SK-N-SH (cell line): ENCODE results near the gene SPDYC. TPM values are rescaled to one million over a fixed set of nuclear protein-coding genes. Genes with fewer than 3 reads are reported as not detected.

Source experiments
- CTCF ChIA-PET: fragments of 300-600, 350-600 bp; formaldehyde crosslinking; extraction: SDS; loops from one replicate; lab custom pipeline; 2021; lab: Yijun Ruan, JAX
- POLR2A ChIA-PET: fragments of 350-600 bp; sonication (Branson Sonifier 250); formaldehyde crosslinking; extraction: SDS; loops from one replicate; lab custom pipeline; 2020; ENCODE audit warnings: antibody characterized with exemption, inconsistent platforms; lab: Yijun Ruan, JAX
- DNase-seq: peaks from one replicate; pipeline ENCODE4 v3.0.0; 2012
- H2AFZ ChIP-seq: fragments of 200-600 bp; sonication (generic); 2 replicates; pipeline ENCODE4 v1.8.1; 2016; ENCODE audit warnings: antibody characterized with exemption, mild to moderate bottlenecking, low read depth
- H3F3A ChIP-seq: fragments of 200-600 bp; sonication (generic); replicated peaks from 2 replicates; pipeline ENCODE3; 2016; ENCODE audit warnings: antibody characterized with exemption, mild to moderate bottlenecking; ENCODE audit not compliant: insufficient read depth
- H3K27ac ChIP-seq, 2 experiments: fragments of 200-500 bp in 1 of 2; fragments of 200-600 bp in 1 of 2; sonication (Bioruptor generic) in 1 of 2; sonication (generic), shearing (Covaris generic) in 1 of 2; 2 replicates each; pipeline versions ENCODE4 v1.5.1 to v1.6.1; 2014 to 2016; ENCODE audit warnings: low read depth in 2 of 2, inconsistent platforms in 1 of 2, low read length in 1 of 2, mild to moderate bottlenecking in 1 of 2, mixed read lengths in 1 of 2
- H3K27me3 ChIP-seq: fragments of 200-600 bp; sonication (generic), shearing (Covaris generic); 2 replicates; pipeline ENCODE4 v1.6.1; 2016; ENCODE audit warnings: mixed run types; ENCODE audit not compliant: insufficient read depth
- H3K36me3 ChIP-seq, 2 experiments: fragments of 200-500 bp in 1 of 2; fragments of 200-600 bp in 1 of 2; sonication (Bioruptor generic) in 1 of 2; sonication (generic) in 1 of 2; replicated peaks in 1 of 2; 2 replicates each; pipeline versions ENCODE3 to v1.5.1; 2014 to 2016; ENCODE audit warnings: low read length in 1 of 2, mild to moderate bottlenecking in 1 of 2; ENCODE audit not compliant: insufficient read depth in 2 of 2, control insufficient read depth in 1 of 2
- H3K4me1 ChIP-seq, 2 experiments: fragments of 200-500 bp in 1 of 2; fragments of 200-600 bp in 1 of 2; sonication (Bioruptor generic) in 1 of 2; sonication (generic), shearing (Covaris generic) in 1 of 2; 2 replicates each; pipeline versions ENCODE4 v1.5.1 to v1.6.1; 2014 to 2016; ENCODE audit warnings: low read depth in 1 of 2, low read length in 1 of 2, mixed run types in 1 of 2; ENCODE audit not compliant: insufficient read depth in 2 of 2, control insufficient read depth in 1 of 2
- H3K4me2 ChIP-seq: fragments of 200-600 bp; sonication (generic), shearing (Covaris generic); 2 replicates; pipeline ENCODE4 v1.6.1; 2017; ENCODE audit warnings: mixed run types
- H3K4me3 ChIP-seq, 2 experiments: fragments of 200-500 bp in 1 of 2; fragments of 200-600 bp in 1 of 2; sonication (Bioruptor generic) in 1 of 2; sonication (generic), shearing (Covaris generic) in 1 of 2; 2 replicates each; pipeline versions ENCODE4 v1.5.1 to v1.8.1; 2014 to 2016; ENCODE audit warnings: low read depth in 2 of 2, inconsistent platforms in 1 of 2, low read length in 1 of 2, mild to moderate bottlenecking in 1 of 2, mixed read lengths in 1 of 2, moderate library complexity in 1 of 2
- H3K79me2 ChIP-seq: fragments of 200-600 bp; sonication (generic); 2 replicates; pipeline ENCODE4 v1.8.1; 2017; ENCODE audit warnings: mild to moderate bottlenecking; ENCODE audit not compliant: insufficient read depth
- H3K9ac ChIP-seq: fragments of 200-600 bp; sonication (generic); 2 replicates; pipeline ENCODE4 v1.6.1; 2017; ENCODE audit warnings: mixed run types
- H3K9me2 ChIP-seq: fragments of 200-600 bp; sonication (generic); 2 replicates; pipeline ENCODE4 v1.6.1; 2017; ENCODE audit warnings: mixed run types
- H3K9me3 ChIP-seq: fragments of 200-600 bp; sonication (generic); 2 replicates; pipeline ENCODE4 v1.6.1; 2017; ENCODE audit warnings: mixed run types, mild to moderate bottlenecking, moderate library complexity
- H4K20me1 ChIP-seq: fragments of 200-600 bp; sonication (generic); 2 replicates; pipeline ENCODE4 v1.6.1; 2017; ENCODE audit warnings: mild to moderate bottlenecking, mixed run types; ENCODE audit not compliant: insufficient read depth
- CHD2 ChIP-seq: fragments of 150-350 bp; IDR thresholded peaks from 2 replicates; pipeline ENCODE4 v1.6.1; 2018; ENCODE audit warnings: low read length; ENCODE audit not compliant: partially characterized antibody
- ELF1 ChIP-seq: IDR thresholded peaks from 2 replicates; pipeline ENCODE4 v1.4.0; 2012
- EP300 ChIP-seq, 2 experiments: IDR thresholded peaks; 2 replicates each; pipeline versions ENCODE4 v1.4.0 to v1.6.1; 2012; ENCODE audit warnings: borderline replicate concordance in 1 of 2, low read depth in 1 of 2, low read length in 1 of 2
- GATA2 ChIP-seq: sonication (generic); formaldehyde crosslinking; IDR thresholded peaks from 2 replicates; pipeline ENCODE4 v1.5.0; 2020; ENCODE audit warnings: mild to moderate bottlenecking, missing genetic modification reagents
- MEF2A ChIP-seq: IDR thresholded peaks from 2 replicates; pipeline ENCODE4 v1.4.0; 2012; ENCODE audit warnings: low read depth, borderline replicate concordance
- MXI1 ChIP-seq: IDR thresholded peaks from 2 replicates; pipeline ENCODE4 v1.6.1; 2012; ENCODE audit warnings: mild to moderate bottlenecking, low read depth, low read length, improper control_type of control experiment
- NRF1 ChIP-seq: IDR thresholded peaks from 2 replicates; pipeline ENCODE4 v1.6.1; 2012; ENCODE audit warnings: low read depth, mild to moderate bottlenecking, low read length
- POLR2AphosphoS5 ChIP-seq: IDR thresholded peaks from 2 replicates; pipeline ENCODE4 v1.6.1; 2012; ENCODE audit warnings: low read depth, low read length
- RAD21 ChIP-seq: IDR thresholded peaks from 2 replicates; pipeline ENCODE4 v1.6.1; 2012; ENCODE audit warnings: mild to moderate bottlenecking, low read length
- RCOR1 ChIP-seq: fragments of 150-350 bp; IDR thresholded peaks from 2 replicates; pipeline ENCODE4 v1.6.1; 2017; ENCODE audit warnings: antibody characterized with exemption, low read length
- RFX5 ChIP-seq: IDR thresholded peaks from 2 replicates; pipeline ENCODE4 v1.6.1; 2012; ENCODE audit warnings: mild to moderate bottlenecking, improper control_type of control experiment, low read length
- RXRA ChIP-seq: IDR thresholded peaks from 2 replicates; pipeline ENCODE4 v1.4.0; 2012; ENCODE audit warnings: low read depth, mild to moderate bottlenecking, borderline replicate concordance
- TAF1 ChIP-seq: IDR thresholded peaks from 2 replicates; pipeline ENCODE4 v1.6.1; 2012; ENCODE audit warnings: low read depth, mild to moderate bottlenecking, low read length, moderate library complexity, borderline replicate concordance
- TCF12 ChIP-seq: IDR thresholded peaks from 2 replicates; pipeline ENCODE4 v1.4.0; 2012
- YY1 ChIP-seq: IDR thresholded peaks from 2 replicates; pipeline ENCODE4 v1.4.0; 2012; ENCODE audit warnings: low read depth, mild to moderate bottlenecking
- WGBS: methylation state at CpG from one replicate; pipeline ENCODE4 v1.1.6; 2017; ENCODE audit warnings: low lambda C conversion rate; 5-methylcytosine and 5-hydroxymethylcytosine counted together
- polyA plus RNA-seq, 3 experiments: library from polyadenylated mRNA; depleted of rRNA; stranded (reverse); fragments of >200 nt; gene quantifications; 2 replicates each; pipeline ENCODE4 v1.2.3, GENCODE V29; 2012
- TF ChIP-seq, protein P1 (sequence below): IDR thresholded peaks from 2 replicates; pipeline ENCODE4 v1.4.0; 2012; ENCODE audit warnings: low read depth, borderline replicate concordance
- TF ChIP-seq, protein P2 (sequence below): fragments of 150-350 bp; IDR thresholded peaks from 2 replicates; pipeline ENCODE4 v1.6.1; 2016; ENCODE audit warnings: mild to moderate bottlenecking, low read depth, low read length
- TF ChIP-seq, protein P3 (sequence below): fragments of 200-600 bp; sonication (generic); IDR thresholded peaks from 2 replicates; pipeline ENCODE4 v1.6.1; 2017; ENCODE audit warnings: antibody characterized with exemption, mild to moderate bottlenecking, moderate library complexity

Gene SPDYC
- polyA plus RNA-seq, 1 of the 3 experiments (the other 2 are of a cell fraction): not detected

DNA sequence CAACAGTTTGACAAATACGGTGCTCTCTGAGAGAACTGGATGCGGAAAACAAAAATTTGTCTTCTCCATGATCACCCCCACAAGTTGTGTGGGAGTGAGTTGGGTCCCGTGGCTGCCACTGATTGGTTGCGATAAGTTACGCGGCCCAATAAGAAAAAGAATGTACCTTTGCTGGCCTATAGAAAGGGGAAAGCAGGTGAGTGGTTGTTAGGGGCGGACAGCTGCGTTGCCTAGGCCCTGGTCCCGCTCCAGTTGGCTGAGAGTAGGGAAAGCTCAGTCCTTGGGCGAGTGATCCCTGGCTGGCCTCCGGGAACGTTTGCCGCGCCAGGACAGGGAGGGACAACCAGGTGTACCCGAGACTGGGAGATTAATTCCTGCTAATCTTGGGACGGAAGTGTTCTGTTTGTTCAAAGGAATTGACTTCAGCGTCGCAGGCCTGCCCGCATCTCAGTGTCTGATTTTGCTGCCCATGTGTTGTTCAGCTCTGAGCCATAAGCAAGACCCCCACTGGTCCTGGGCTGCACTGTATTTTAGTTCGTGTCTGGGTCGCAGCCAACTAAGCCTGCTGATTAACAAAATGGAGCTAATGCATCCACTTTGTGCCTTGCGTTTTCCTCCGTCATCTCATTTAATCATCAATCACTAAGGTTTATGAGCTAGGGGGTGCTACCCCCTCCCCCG lies 34.9 kb upstream of the SPDYC start:
- Histone ChIP-seq H3K27me3 (no peaks in the 10 kb centered on the region), H3K27ac (peak overlapping the region; percentile 95 to 99), H3K79me2 (peaks cover 28% of the 10 kb centered on the region; the same call in 1 of the 2 replicates), H3K36me3 (peaks cover 15 to 23% of the 10 kb centered on the region in 2 experiments), H3K4me2 (peak overlapping the region; percentile 92), H4K20me1 (no peaks in the 10 kb centered on the region; the same call in 1 of the 2 replicates), H3K9ac (peak overlapping the region; percentile 95), H3K4me1 (peaks cover 0 to 28% of the 10 kb centered on the region in 2 experiments; a peak in 2 of 4 replicates), H3K9me2 (no peaks in the 10 kb centered on the region), H3K9me3 (no peaks in the 10 kb centered on the region), H3K4me3 (peak overlapping the region; percentile 88 to 96), H2AFZ (peak overlapping the region; percentile 53), H3F3A (no peaks in the 10 kb centered on the region)
- TF ChIP-seq, protein P1, sequence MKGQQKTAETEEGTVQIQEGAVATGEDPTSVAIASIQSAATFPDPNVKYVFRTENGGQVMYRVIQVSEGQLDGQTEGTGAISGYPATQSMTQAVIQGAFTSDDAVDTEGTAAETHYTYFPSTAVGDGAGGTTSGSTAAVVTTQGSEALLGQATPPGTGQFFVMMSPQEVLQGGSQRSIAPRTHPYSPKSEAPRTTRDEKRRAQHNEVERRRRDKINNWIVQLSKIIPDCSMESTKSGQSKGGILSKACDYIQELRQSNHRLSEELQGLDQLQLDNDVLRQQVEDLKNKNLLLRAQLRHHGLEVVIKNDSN: no peak
- TF ChIP-seq RAD21: no peak
- no peak for TF ChIP-seq GATA2
- TF ChIP-seq CHD2: peak; percentile 33
- peak; percentile 94 for TF ChIP-seq RFX5
- no peak for TF ChIP-seq RXRA
- TF ChIP-seq POLR2AphosphoS5: peak; percentile 80
- TF ChIP-seq, protein P2, sequence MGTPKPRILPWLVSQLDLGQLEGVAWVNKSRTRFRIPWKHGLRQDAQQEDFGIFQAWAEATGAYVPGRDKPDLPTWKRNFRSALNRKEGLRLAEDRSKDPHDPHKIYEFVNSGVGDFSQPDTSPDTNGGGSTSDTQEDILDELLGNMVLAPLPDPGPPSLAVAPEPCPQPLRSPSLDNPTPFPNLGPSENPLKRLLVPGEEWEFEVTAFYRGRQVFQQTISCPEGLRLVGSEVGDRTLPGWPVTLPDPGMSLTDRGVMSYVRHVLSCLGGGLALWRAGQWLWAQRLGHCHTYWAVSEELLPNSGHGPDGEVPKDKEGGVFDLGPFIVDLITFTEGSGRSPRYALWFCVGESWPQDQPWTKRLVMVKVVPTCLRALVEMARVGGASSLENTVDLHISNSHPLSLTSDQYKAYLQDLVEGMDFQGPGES: peak; percentile 51; the same call in 1 of the 2 replicates
- TF ChIP-seq TAF1: peak; percentile 51
- TF ChIP-seq RCOR1: 0 out of 2 replicates have a peak, but pooled peaks have one; percentile 4
- TF ChIP-seq ELF1: no peak
- TF ChIP-seq MEF2A: no peak
- peak; percentile 40; the same call in 1 of the 2 replicates for TF ChIP-seq MXI1
- no peak for TF ChIP-seq NRF1
- TF ChIP-seq TCF12: no peak
- TF ChIP-seq, protein P3, sequence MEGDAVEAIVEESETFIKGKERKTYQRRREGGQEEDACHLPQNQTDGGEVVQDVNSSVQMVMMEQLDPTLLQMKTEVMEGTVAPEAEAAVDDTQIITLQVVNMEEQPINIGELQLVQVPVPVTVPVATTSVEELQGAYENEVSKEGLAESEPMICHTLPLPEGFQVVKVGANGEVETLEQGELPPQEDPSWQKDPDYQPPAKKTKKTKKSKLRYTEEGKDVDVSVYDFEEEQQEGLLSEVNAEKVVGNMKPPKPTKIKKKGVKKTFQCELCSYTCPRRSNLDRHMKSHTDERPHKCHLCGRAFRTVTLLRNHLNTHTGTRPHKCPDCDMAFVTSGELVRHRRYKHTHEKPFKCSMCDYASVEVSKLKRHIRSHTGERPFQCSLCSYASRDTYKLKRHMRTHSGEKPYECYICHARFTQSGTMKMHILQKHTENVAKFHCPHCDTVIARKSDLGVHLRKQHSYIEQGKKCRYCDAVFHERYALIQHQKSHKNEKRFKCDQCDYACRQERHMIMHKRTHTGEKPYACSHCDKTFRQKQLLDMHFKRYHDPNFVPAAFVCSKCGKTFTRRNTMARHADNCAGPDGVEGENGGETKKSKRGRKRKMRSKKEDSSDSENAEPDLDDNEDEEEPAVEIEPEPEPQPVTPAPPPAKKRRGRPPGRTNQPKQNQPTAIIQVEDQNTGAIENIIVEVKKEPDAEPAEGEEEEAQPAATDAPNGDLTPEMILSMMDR: no peak
- TF ChIP-seq YY1: no peak
- 0 out of 4 replicates have a peak, but pooled peaks of 1 of the 2 experiments have one; percentile 4 for TF ChIP-seq EP300 (IDR thresholded peaks at IDR 0.05; ENCODE audit: borderline replicate concordance in 1 of 2, low read depth in 1 of 2, low read length in 1 of 2)
- ChIA-PET CTCF (interaction anchor here (0.7 to 4.2 kb wide), 14 partner anchors 13 to 485 kb away, joined by 3 to 27 read pairs (median 4); partner anchors contain the start of genes ARL2, CAPN1, CDC42EP2 and FAU), POLR2A (interaction anchor here (0.6 to 2.9 kb wide), 17 partner anchors 9 to 607 kb away, joined by 3 to 25 read pairs (median 4); partner anchors contain the start of genes CAPN1, FAU, MALAT1 and MRPL49)
- DNase-seq: peak; percentile 91
- 5% methylated on average over 24 of the region's 24 CpGs for WGBS
